ENCODE data around the gene RBM17. TPM values are rescaled to one million over a fixed set of nuclear protein-coding genes. Genes with fewer than 3 reads are reported as not detected.

RBM17 gene
- total and polyA plus RNA-seq, 2 of the 13 experiments (the other 11 are each of a cell fraction or from before 2014, with no cell fraction given), result 30.7 to 77.5 TPM

DNA sequence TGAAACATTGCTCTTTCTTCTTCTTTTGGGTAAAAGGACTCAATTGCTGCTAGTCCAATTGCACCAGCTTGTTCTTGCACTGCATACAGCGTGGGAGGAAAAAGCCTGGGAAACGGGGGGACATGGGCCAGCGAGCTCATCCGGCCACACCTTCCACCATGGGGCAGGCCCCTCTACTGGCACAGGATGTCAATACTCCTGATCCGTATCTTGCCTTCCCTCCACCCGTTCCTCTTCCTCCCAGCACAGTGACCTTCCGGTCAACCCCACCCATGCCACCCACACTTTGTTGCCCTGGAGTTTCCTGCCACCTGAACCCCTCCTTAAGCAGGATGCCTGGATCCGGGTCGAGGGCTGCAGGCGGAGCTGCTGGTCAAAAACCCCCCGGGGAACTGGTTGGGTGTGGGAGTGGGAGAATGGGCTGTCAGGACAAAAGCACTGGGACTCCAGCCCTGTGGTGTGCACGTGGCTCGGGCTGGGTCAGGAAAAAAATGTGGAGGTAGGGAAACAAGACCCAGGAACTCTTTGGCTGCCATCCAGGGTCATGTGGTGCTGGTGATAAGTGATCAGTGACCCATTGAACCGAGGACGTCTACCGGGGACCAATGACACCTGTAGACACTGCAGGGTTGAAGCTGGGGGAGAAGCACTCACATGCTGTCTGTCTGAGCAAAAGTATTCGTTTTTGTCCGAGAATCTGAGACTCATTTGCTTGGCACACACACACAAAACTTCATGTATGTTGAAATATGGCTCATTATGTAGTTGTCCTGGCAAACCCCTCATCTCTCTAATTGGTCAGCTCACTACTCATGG, 34.8 kb upstream of the RBM17 start (continued):
- TF ChIP-seq AGO2 (optimal IDR thresholded peaks at IDR 0.05; ENCODE audit: low read depth, low read length), result no peak
- no peak for TF ChIP-seq ZZZ3 (CRISPR knock-in tag; IDR thresholded peaks at IDR 0.05; ENCODE audit: borderline replicate concordance)
- TF ChIP-seq, protein P1, sequence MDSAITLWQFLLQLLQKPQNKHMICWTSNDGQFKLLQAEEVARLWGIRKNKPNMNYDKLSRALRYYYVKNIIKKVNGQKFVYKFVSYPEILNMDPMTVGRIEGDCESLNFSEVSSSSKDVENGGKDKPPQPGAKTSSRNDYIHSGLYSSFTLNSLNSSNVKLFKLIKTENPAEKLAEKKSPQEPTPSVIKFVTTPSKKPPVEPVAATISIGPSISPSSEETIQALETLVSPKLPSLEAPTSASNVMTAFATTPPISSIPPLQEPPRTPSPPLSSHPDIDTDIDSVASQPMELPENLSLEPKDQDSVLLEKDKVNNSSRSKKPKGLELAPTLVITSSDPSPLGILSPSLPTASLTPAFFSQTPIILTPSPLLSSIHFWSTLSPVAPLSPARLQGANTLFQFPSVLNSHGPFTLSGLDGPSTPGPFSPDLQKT (CRISPR knock-in tag; IDR thresholded peaks at IDR 0.05; ENCODE audit: borderline replicate concordance), result no peak
- no peak for TF ChIP-seq ZSCAN20 (CRISPR knock-in tag; IDR thresholded peaks at IDR 0.05; ENCODE audit: borderline replicate concordance)
- TF ChIP-seq POLR2A (IDR thresholded peaks at IDR 0.05; ENCODE audit: insufficient read depth in 1 of 2, low read depth in 2 of 2, low read length in 2 of 2), result no peak
- TF ChIP-seq CREBL2 (CRISPR knock-in tag; IDR thresholded peaks at IDR 0.05; ENCODE audit: borderline replicate concordance), result no peak
- TF ChIP-seq REPIN1 (CRISPR knock-in tag; IDR thresholded peaks at IDR 0.05; ENCODE audit: borderline replicate concordance, low read depth), result no peak
- no peak for TF ChIP-seq HOXA5 (CRISPR knock-in tag; IDR thresholded peaks at IDR 0.05)
- TF ChIP-seq PHF8 (CRISPR knock-in tag; IDR thresholded peaks at IDR 0.05), result no peak
- no peak for TF ChIP-seq EHMT2 (IDR thresholded peaks at IDR 0.05; ENCODE audit: borderline replicate concordance, low read depth, low read length)
- TF ChIP-seq ZBTB1 (CRISPR knock-in tag; IDR thresholded peaks at IDR 0.05; ENCODE audit: borderline replicate concordance), result no peak
- no peak for TF ChIP-seq ZBTB43 (CRISPR knock-in tag; conservative IDR thresholded peaks at IDR 0.05)
- TF ChIP-seq ZNF790 (CRISPR knock-in tag; IDR thresholded peaks at IDR 0.05; ENCODE audit: borderline replicate concordance), result no peak
- no peak for TF ChIP-seq MAFG (CRISPR knock-in tag; IDR thresholded peaks at IDR 0.05)
- TF ChIP-seq KDM6A (CRISPR knock-in tag; IDR thresholded peaks at IDR 0.05; ENCODE audit: low read depth), result no peak
- no peak for TF ChIP-seq LCORL (IDR thresholded peaks at IDR 0.05)
- TF ChIP-seq LCORL (CRISPR knock-in tag; IDR thresholded peaks at IDR 0.05), result no peak
- no peak for TF ChIP-seq JARID2 (CRISPR knock-in tag; IDR thresholded peaks at IDR 0.05; ENCODE audit: insufficient replicate concordance)
- no peak for TF ChIP-seq TSC22D2 (CRISPR knock-in tag; IDR thresholded peaks at IDR 0.05; ENCODE audit: borderline replicate concordance)
- TF ChIP-seq ATF7-NPFF (CRISPR knock-in tag; IDR thresholded peaks at IDR 0.05; ENCODE audit: low read depth), result no peak
- TF ChIP-seq ZMAT3 (CRISPR knock-in tag; conservative IDR thresholded peaks at IDR 0.05), result no peak
- TF ChIP-seq, protein P2, sequence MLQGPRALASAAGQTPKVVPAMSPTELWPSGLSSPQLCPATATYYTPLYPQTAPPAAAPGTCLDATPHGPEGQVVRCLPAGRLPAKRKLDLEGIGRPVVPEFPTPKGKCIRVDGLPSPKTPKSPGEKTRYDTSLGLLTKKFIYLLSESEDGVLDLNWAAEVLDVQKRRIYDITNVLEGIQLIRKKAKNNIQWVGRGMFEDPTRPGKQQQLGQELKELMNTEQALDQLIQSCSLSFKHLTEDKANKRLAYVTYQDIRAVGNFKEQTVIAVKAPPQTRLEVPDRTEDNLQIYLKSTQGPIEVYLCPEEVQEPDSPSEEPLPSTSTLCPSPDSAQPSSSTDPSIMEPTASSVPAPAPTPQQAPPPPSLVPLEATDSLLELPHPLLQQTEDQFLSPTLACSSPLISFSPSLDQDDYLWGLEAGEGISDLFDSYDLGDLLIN (CRISPR knock-in tag; IDR thresholded peaks at IDR 0.05; ENCODE audit: borderline replicate concordance), result no peak
- no peak for TF ChIP-seq EED (CRISPR knock-in tag; IDR thresholded peaks at IDR 0.05)
- peak; percentile 56; the same call in 1 of the 2 replicates for TF ChIP-seq ZNF878 (CRISPR knock-in tag; IDR thresholded peaks at IDR 0.05)
- TF ChIP-seq, protein P3, sequence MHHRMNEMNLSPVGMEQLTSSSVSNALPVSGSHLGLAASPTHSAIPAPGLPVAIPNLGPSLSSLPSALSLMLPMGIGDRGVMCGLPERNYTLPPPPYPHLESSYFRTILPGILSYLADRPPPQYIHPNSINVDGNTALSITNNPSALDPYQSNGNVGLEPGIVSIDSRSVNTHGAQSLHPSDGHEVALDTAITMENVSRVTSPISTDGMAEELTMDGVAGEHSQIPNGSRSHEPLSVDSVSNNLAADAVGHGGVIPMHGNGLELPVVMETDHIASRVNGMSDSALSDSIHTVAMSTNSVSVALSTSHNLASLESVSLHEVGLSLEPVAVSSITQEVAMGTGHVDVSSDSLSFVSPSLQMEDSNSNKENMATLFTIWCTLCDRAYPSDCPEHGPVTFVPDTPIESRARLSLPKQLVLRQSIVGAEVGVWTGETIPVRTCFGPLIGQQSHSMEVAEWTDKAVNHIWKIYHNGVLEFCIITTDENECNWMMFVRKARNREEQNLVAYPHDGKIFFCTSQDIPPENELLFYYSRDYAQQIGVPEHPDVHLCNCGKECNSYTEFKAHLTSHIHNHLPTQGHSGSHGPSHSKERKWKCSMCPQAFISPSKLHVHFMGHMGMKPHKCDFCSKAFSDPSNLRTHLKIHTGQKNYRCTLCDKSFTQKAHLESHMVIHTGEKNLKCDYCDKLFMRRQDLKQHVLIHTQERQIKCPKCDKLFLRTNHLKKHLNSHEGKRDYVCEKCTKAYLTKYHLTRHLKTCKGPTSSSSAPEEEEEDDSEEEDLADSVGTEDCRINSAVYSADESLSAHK (CRISPR knock-in tag; IDR thresholded peaks at IDR 0.05; ENCODE audit: borderline replicate concordance), result no peak

Measured in HepG2 (cell line).